Erythroblast (primary cell): Measurements from ENCODE around the gene AVEN.

ENCODE experiments used
- GATA1 ChIP-seq: IDR thresholded peaks from 2 replicates; pipeline ENCODE4 v1.6.1; 2011; ENCODE audit warnings: low read depth, mild to moderate bottlenecking, control low read depth, low read length, moderate library complexity
- POLR2A ChIP-seq: IDR thresholded peaks from 2 replicates; pipeline ENCODE4 v1.6.1; 2011; ENCODE audit warnings: mild to moderate bottlenecking, low read length

GRCh38 chr15:33912326-33912725, 126.7 kb downstream of the AVEN start:
- TF ChIP-seq GATA1 (no peak), POLR2A (no peak)
